ENCODE data around the gene GADD45GIP1.

GADD45GIP1 gene

DNA sequence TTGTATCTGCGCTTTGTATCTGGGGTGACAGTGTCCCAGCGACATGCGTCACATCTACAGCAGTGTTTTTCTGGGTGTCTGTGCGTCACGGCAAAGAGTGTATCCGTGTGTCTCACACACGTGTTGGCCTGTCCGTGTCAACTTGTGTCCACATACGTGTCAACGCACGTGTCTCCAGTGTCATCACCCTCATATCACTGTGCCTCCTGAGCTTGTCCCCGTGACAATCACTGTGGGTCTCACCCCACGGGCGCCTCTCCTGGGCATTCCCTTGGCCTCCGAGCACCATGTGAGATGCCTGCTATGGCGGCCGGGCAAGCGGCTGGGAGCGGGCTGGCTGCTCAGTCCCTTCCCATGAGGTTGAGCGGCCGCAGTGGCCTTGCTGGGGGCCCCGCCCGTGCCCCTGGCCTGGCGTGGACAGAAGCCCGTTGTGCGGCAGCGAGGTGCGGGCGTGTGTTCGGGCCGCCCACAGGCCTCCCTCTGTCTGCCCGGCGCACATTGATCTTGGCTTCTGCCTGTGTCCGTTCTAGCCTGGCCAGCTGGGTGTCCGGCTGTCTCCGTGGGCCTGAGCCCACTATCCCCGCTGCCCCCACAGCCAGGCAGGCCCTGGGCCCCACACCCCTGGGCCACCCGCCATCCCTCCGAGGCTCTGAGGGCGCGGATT is 44.6 kb upstream of the GADD45GIP1 start:
- peak overlapping the region; percentile 69 for H3K4me3 ChIP-seq
- TF ChIP-seq CTCF (IDR thresholded peaks at IDR 0.05) = no peak
- peak; percentile 86 for DNase-seq (ENCODE audit: low spot score)
- H3K27ac ChIP-seq = peak overlapping the region; percentile 95 to 98

DNA sequence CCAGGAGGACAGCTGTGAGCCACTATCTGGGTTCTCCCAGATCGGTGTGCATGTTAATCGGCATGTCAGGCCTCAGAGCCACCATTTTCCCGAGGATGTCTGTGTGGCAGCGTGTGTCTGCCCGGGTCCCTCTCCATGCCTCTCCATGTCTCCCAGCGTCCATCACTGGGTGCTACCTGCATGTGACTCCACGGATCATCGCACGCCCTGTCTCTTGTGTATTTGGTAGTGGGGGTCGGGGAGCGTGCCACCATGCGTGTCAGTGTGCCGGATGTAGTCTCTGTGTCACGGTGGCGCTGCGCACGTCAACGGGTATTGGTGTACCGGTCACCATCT is 44.1 kb upstream of the GADD45GIP1 start:
- peak overlapping the region; percentile 69 for H3K4me3 ChIP-seq
- peak overlapping the region; percentile 95 to 98 for H3K27ac ChIP-seq
- DNase-seq (ENCODE audit: low spot score) = no peak
- TF ChIP-seq CTCF (IDR thresholded peaks at IDR 0.05) = no peak

DNA sequence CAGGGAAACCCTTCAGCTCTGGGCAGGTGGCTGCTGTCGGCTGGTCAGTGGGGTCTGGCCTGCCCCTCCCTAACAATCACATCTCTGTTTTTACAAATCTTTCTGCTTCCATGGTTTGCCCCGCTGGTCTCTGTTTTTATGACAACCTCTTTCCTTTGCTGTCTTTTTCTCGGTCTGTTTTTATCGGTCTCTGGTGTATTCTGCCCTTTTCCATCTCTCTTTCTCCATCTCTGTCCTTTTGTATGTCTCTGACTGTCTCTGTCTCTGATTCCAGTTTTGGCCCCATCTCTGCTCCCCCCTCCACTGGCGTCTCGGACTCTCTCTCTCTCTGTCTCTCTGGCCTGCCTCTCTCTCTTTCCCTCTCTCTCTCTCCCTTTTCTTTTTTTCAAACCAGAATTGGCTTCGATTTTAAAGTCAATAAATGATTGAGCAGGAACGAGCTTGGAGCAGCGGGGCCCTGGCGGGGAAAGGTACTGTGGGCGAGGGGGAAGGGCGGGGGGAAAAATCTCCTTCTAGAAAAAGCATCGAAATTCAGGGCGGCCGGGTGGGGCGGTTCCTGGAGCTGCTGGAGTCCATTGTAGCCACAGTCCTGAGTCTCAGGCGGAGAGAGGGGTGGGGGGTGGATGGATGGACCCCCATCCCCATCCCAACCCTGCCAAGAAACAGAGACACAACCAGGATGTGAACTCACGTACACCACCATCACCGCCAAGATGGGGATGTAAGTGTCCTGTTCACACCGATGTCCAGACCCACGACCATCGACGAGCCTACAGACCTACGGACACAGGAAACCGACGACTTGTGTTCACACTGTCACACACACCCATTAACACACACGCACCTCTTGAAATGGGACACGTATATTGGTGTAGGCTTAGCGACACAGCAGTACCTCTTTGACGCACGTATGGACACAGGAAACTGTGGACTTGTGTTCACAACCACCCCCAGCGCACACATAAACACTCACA is 41.2 kb upstream of the GADD45GIP1 start:
- no peak for DNase-seq (ENCODE audit: low spot score)
- no peak for TF ChIP-seq CTCF (IDR thresholded peaks at IDR 0.05)
- peak overlapping the region; percentile 99 for H3K4me3 ChIP-seq
- peak overlapping the region; percentile 94 for H3K27ac ChIP-seq

- peak overlapping the region; percentile 99 for H3K4me3 ChIP-seq
- DNase-seq (ENCODE audit: low spot score) = no peak
- TF ChIP-seq CTCF (IDR thresholded peaks at IDR 0.05) = no peak
- peak overlapping the region; percentile 94 for H3K27ac ChIP-seq
These were observed 40.4 kb upstream of the GADD45GIP1 start for GRCh38 chr19:12997179-12997966.

DNA sequence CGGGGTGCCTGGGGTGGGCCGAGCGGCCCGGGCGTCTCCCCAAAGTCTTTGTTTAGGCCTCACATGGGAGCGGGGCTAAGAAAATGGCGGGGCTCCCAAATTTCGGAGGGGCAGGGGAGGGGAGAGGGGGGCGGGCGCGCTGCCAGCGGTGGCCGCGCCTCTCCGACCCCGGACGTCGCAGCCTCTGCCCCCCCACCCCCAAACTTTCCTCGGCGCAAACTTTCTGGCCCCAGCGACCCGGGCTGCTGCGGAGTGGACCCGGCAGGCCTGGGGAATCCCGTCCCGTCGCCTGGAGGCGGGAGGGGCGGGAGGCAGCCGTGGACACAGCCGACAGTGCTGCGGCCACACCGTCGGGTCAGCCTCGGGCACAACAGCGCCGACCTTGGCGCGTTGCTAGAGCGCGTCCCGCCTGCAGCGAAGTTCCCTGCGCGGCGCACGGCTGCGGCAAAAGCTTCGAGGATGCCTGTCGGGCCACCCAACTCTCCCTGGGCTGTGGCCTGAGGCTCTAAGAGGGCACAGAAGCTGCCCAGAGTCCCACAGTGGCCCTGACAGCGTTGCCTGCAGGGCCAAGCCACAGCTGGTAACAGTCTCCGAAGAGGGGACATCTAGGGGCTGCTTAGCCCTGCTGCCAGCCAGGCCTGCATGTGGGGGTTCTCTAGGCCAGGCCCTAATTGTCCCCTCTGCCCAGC is 39.5 kb upstream of the GADD45GIP1 start:
- Histone ChIP-seq H3K4me3 (peak overlapping the region; percentile 99), H3K27ac (peak overlapping the region; percentile 94)
- no peak for TF ChIP-seq CTCF (IDR thresholded peaks at IDR 0.05)
- DNase-seq (ENCODE audit: low spot score) = no peak

- H3K27ac ChIP-seq = peak overlapping the region; percentile 94
- TF ChIP-seq CTCF (IDR thresholded peaks at IDR 0.05) = no peak
- peak overlapping the region; percentile 99 for H3K4me3 ChIP-seq
- no peak for DNase-seq (ENCODE audit: low spot score)
These were observed 38.8 kb upstream of the GADD45GIP1 start for GRCh38 chr19:12995596-12996405.
